Measurements from ENCODE around the gene CDC42BPA.

DNA sequence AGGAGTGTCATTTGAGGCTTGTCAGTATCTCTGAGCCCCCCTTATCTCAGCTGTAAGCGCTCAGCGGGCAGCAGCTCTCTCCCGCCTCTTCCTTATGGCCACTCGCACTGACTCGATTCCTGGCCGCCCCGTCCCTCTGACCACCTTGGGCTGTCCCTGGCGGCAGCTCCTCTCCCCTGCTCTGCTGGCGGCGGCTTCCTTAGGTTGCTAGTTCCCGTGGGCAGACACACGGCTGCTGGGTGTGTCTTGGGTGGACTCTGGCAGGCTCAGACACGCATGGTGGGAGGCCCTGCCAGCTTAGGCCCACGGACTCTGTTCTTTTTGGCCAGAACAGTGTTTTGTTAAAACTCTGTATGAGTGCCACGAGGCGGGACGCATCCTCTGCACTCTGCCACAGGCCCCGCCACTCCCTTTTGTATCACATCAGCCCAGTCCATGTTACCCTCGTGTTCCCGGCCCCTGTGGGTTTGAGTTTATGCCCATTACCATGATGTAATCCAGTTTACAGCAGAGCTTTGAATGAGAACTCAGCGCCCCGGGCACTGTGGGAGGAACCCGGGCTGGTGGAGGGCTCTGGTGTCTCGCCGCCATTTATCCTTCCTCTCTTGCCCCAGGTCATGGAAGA is 332.3 kb downstream of the CDC42BPA start:
- no peak for TF ChIP-seq POLR2A (IDR thresholded peaks at IDR 0.05; ENCODE audit: control extremely low read depth in 1 of 2, low read depth in 2 of 2, low read length in 2 of 2)
- TF ChIP-seq, protein P1, sequence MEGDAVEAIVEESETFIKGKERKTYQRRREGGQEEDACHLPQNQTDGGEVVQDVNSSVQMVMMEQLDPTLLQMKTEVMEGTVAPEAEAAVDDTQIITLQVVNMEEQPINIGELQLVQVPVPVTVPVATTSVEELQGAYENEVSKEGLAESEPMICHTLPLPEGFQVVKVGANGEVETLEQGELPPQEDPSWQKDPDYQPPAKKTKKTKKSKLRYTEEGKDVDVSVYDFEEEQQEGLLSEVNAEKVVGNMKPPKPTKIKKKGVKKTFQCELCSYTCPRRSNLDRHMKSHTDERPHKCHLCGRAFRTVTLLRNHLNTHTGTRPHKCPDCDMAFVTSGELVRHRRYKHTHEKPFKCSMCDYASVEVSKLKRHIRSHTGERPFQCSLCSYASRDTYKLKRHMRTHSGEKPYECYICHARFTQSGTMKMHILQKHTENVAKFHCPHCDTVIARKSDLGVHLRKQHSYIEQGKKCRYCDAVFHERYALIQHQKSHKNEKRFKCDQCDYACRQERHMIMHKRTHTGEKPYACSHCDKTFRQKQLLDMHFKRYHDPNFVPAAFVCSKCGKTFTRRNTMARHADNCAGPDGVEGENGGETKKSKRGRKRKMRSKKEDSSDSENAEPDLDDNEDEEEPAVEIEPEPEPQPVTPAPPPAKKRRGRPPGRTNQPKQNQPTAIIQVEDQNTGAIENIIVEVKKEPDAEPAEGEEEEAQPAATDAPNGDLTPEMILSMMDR (IDR thresholded peaks at IDR 0.05; ENCODE audit: control extremely low read depth in 1 of 3, insufficient read depth in 1 of 3, low read depth in 1 of 3, low read length in 3 of 3): no peak

Data from H1 (cell line).